Activated CD4-positive, alpha-beta T cell treated with anti-CD3 and anti-CD28 coated beads, Interleukin-10, Interleukin-2, amounts not matched to agents 100 ng/mL and 50 ng/mL, durations not matched to agents 16 hours and 8 hours (primary cell): ENCODE measurements around the gene DMBX1.

Experiments
- DNase-seq: peaks from one replicate; pipeline ENCODE4 v3.0.0-alpha.2; 2020

The DMBX1 gene

DNA sequence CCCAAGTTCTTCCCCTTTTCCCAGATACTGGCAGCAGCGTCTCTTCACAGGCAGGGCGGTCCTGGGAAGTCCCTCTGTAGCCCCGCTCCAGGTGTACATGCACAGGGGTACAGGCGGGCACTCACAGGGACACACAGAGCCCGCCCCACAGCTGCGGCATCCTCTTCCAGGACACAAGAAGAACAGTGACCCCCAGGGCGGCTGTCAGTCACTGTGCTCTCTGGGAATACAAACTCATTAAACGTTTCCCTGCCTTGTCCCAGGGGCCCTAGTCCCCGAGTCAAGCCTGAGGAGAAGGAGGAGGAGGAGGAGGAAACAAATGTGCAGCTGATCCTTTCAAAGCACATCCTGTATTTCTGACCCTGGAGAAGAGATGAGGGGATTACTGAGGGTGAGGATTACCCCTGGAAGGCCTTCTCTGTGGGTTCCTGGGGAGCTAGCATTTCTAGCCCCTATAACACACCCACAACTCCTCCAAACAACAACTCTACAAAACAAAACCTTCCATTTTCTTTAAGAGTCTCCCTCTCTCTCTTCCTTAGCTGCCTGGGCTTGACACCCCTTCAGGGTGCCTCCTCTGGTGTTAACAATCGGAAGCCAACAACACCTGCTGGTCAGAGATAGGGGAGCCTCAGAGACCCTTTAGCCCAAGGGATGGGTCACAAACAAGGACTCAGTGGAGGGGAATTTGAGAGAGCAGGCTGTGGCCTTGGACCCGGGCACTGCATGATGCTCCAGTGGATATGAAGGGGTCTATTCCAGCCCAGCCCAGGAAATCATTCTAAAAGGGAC is 28.4 kb upstream of the DMBX1 start:
- DNase-seq = no peak

DNA sequence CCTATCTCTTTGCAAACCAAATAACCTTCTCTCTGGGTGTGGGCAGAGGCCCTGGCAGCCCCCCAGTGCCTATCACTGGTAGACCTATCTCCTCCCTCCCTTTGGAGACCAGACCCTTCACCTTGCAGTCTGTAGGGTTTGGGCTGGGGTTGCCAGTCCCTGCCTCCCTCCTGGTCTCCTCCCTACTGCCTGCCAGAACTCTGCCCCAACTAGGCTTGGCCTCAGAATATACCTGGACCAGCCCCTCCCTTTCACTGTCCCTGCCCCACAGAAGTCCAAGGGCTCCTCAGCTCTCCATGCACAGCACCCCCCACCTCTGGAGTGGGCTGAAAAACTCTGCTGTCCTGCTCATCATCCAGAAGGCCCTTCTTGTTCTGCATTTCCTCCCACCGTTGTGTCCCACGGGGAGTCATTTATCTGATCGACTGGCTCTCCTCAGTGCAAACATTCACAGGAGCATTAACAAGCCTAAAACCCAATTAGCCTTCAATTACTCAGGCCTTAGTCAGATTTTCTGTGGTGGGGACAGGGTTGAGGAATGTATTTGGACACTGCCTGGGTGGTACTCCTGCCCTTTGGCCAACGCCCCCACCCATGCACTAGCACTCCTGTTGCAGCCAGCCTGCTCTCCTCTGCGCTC is 27.7 kb upstream of the DMBX1 start:
- DNase-seq = no peak

DNA sequence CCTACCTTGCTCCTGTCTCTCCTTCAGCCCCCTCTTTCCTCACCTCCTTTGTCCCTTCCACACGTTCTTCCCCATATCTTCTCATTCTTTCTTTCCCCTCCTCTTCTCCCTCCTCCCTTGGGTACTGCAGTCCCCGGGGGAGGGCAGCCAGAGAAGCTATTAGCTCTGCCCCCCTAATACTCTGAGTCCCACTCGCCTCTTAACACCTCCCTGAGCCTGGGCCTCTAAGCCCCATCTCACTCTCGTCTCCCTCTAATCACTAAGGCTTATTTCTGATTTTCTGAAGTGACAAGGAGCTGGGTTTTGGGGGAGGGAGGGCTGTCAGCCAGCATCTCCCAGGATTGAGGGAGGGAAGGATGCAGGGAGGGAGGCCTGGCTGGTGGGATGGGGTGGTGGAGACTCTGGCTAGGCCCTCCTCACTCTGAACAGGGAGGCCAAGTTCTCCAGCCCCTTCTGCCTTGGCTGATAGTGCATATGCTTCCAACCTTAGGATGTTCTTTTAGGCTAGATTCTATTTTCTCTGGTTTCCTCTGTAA is 25.6 kb upstream of the DMBX1 start:
- DNase-seq = no peak

DNA sequence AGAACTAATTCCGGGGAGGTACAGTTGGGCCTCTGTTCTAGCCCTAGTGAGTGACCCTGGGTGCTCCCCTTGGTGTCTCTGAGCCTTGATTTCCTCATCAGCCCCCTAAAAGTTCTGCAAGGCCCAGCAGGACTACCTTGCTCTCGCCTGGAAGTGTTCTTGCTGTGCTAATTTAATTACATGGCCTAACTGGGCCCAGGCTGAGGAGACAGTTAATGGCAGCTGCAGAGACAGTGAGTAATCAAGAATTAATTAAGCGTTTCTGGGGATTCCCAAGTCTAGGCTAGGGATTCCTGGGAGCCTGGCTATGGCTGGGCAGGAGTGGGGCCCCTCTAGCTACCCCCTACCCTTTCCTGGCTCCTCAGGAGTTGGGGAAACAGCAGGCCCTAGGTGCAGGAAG is 24.7 kb upstream of the DMBX1 start:
- DNase-seq = no peak

DNA sequence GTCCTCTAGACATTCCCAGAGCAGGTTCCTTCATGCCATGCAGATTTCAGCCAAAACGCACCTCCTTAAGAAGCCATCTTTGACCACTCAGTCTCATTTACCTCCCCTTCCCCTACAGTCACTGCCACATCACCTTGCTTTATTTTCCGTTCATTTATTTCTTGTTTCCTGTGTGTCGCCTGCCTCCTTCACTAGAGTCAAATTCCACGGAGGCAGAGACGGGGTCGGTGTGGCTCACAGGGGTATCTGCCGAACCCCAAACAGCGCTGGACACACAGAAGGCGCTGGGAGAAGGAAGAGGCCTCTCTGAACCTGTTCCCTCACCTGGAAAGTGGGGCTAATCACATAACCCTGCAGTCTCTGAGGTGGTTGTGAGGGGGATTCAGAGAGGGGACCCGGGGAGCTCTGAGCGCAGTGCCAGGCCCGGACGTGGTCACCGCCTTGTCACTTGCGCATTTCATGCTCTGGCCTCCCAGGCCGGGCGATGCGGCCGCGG is 23.6 kb upstream of the DMBX1 start:
- no peak for DNase-seq

DNA sequence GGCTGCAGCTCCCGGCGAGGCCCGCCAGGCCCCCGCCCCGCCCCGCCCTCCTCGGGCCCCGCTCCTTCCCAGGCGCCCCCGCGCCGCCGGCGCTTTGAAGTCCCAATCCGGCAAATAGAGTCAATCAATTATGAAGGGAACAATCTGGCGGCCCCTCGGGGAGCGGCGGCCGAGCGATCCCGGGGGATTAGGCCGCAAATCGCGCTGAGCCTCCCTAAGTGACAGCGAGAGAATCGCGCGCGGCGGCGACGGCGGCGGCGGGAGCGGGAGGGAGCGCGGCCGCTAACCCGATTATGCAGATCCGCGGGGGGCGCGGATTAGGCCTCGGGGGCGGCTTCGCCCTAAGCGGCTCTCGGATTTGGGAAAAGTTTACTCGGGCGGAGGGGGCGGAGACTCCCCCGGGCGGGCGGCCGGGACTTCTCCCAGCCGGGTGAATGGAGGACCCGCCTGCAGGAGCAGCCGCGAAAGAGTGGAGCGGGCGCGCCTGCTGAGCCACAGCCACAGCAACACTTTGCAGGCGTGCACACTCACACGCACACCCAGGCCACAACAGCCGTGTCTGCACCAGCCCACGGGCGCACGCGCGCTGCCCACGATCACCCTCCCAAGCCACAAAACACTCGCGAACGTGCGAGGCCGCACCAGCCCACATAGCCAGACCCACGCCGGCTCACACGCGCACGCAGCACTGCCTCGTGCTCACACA is 23.0 kb upstream of the DMBX1 start:
- DNase-seq = no peak

DNA sequence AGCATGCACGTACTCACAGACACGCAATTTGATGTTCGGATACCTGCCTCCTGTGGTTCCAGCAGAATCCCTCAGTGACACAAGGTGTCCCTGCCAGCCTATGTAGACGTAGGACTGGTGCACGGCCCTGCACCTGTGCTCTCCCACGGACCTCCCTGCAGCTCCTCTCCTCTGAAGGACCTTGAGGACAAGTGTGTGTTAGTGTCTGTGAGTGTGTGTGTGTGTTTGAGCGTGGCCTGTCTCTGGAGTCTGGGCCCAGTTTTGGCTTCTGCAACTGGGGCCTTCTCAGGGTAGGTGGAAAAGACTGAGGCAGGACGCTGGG is 22.5 kb upstream of the DMBX1 start:
- DNase-seq = no peak

DNA sequence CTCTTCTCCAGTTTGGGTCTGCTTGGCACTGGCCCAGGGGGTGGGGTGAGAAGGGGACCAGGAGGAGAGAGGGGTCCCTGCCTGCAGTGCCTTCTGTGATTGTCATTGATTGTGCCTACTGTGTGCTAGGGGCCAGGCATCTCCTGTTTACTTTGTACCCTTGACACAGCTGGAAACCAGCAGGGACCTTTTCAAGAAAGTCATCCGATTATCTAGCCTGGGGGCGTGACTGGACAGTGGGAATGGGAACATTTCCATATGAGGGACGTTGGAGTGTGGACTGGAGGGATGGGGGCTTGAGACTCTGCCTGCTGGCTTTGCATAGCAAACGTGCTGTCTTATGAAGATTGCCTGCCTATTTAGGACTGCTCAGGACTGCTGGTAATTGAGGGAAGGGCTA is 19.8 kb upstream of the DMBX1 start:
- DNase-seq = no peak

DNA sequence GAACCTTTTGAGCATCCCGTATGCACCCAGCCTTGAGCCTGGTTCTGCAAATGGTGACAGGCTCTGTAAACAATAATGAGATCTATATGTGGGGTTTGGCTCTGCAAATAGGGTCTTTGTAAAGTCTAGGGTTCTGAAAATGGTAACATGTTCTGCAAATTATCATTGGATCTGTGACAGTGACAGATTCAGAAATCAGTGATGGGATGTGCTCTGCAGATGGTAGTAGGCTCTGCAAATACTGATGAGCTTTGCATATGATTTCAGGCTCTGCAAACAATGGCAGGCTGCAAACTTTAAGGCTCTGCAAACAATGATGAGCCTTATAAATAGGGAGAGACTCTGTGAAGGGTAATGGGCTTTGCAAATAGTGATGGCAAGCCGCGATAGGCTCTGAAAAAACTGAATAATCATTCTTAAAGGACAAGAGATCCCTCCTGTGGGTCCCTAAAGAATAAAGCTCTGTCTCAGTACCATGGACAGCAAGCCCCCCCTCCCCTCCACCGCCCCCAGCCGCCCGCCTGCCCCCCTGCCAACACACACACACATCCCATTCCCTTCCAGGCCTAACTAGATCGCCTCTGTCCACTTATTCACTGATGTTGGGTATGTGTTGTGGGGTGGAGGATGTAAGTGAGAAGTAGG is 17.7 kb upstream of the DMBX1 start:
- no peak for DNase-seq

DNA sequence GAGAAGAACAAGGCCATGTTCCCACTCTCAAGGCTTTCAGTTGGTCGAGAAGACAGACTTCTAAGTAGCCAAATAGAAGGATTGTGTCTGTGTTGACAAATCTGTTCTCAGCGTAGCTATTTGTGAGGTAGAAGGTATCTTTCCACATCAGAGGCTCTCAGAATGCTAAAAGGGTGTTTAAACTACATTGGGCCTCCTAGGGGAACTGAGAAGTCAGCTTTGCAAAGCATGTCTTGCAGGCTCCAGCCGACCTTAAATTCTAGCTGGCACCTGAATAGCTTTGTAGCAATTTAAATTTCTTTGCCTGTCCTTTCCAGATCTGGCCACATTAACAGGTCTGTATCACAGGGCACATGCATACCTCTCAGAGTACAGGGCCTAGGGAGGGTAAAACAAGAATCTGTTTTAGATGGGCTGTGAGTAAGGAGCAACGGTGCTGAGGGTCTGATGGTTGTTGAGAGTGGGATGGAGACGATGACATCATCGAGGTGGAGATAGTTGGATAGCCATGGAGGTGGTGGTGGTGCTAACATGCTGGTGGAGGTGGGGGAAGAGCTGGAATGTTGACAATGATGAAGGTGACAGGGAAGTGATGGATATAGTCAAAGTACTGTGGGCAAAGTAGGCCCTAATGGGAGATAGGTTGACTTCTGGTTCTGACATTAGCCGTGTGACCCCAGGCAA is 17.0 kb upstream of the DMBX1 start:
- DNase-seq = no peak

DNA sequence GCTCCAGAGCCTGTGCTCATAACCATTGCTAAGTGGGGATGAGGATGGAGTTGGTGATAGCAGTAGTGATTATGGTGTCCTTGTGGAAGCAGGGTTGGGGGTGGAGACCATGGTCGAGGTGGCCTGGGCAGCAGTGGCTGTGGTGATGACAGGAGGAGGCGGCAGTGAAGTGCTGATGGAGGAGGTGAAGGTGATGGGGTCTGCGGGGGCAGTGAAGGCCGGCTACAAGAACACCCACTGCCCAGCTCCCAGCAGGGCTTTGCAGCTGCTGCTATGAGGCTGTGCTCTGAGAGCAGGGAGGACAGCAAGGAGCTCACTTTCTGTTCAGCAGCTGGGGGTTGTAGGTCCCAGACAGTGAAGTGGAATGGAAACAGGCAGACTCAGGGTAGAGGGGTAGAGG is 15.6 kb upstream of the DMBX1 start:
- DNase-seq = no peak

DNA sequence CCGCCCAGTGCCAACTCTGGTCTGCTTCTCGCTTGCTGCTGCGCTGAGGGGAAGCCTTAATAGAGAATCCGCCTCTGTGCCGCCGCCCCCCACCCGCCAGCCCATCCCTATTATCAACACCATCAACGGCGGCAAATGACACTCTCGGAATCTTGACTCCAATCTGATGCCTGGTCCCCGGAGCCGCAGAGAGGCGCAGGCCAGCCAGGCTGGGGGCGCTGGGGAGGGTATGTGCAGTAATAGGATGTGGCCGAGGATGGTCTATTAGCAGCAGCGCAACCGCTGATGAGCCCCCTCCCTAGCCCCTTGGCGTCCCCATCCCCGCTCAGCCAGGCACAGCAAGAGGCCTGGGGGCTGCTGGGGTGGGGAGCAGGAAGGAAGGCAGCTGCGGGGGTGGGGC is 15.1 kb upstream of the DMBX1 start:
- DNase-seq = no peak

DNA sequence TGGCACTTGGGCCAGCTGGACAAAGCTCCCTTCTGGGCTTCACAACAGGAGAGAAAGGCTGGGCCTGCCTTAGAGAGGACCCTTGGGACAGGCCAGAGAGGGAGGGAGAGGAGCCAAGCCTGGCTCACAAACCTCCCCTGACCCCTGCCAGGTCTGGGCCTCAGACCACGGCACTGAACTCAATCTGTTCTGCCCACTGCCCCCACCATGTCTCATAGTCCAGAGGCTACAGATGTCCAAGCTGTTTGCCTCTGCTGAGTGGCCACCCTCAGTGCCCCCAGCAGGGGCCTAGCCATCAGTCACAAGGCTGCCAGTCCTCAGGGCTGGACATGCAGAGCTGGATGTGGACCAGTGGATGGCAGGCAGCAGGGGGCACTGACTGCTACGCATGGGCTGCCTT is 13.0 kb upstream of the DMBX1 start:
- no peak for DNase-seq

DNA sequence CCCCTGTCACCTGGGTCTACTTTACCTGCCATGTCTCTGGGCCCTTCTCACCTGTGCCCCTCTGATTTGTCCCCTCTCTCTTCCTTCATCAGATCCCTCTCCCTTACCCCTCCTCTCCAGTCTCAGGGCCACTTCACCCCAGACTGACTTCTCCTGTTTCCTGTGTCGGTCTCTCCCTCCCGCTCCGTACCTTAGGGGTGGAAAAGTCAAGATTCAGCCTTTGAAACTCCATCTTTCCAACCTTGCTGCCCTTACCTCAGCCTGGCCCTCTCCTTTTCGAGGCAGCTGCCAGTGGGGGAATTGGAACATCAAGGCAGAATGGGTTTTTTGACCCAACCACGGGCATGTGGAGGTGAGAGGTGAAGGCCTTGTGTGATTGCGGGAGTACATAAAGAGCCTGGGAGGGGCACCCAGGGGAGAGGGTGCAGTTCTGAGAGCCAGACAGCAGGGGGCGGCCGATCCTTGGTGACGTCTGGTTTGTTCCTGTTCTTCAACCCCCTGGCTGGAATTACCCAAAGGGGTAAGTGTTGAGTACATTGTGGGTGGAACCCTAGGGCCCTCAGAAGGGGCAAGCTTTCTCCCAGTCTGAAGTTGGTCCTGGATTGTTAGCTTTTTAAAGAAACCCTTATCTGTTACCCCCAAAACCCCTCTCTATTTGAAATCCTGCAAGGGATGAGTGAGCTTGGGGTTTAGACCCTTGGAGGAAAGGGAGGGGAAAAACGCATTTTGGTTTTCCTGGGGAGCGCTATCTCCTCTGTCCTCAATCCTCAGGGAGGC is 12.3 kb upstream of the DMBX1 start:
- peak; percentile 85 for DNase-seq

DNA sequence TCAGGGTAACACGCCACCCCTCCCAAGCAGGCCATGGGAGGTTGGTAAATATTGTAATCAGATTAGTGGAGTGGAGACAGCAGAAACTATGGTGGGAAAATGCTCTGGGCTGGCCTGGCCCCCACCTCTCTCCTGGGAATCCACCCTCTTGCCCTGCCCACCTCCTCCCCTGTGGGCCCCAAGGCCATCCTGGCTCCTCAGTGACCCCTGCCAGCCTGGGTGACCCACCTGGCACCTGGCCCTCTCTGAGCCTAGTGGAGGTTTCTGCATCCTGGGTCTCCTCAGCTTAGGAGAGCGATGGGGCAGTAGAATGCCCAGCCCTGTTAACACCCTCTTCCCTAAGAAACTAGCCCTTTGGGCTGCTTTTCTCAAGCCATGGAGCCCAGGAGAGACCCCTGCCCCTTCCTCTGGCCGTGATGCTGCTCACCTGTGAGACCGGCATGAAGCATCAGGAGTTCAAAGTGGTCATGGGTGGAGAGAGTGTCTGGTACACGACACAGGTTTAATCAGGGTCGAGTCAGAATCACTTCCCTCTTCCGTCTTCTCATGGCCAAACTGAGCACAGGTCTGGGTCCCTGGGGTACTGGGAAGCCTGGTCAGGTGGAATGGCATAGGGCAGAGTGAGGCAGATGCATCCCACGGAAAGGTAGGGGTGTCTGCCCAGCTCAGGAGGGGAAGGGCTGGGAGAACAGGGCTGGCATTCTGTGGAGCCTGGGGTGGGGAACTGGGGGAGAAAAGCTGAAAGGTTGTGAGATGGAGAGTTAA is 10.7 kb upstream of the DMBX1 start:
- DNase-seq = no peak

DNA sequence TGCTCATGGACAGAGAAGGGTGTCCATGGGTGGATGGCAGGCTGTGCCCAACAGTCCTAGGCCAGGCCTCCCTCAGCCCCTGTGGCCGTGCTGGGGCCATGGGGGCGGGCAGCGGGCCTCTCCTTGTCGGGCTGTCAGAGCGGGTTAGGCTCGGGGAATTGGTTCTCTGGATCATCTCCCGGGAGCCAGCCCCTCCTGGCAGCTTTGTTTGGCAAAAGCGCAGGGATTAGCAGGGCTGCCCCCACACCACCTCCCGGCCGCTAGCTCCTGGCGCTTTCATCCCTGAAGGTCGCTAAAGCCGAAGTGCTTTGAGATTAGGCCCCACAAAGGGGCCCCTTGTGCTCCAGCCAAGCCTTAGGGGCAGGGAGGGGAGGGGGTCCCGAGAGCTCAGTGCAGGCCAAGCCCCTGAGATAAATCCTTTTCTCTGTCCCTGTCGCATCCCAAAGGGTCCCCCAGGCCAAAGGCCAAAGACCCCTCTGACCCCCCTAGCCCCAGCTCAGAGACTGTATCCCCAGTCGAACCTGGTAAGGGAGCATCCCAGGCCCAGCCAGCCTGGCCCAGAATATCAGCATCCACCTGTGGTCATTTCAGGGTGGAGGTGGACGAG is 9.8 kb upstream of the DMBX1 start:
- no peak for DNase-seq

DNA sequence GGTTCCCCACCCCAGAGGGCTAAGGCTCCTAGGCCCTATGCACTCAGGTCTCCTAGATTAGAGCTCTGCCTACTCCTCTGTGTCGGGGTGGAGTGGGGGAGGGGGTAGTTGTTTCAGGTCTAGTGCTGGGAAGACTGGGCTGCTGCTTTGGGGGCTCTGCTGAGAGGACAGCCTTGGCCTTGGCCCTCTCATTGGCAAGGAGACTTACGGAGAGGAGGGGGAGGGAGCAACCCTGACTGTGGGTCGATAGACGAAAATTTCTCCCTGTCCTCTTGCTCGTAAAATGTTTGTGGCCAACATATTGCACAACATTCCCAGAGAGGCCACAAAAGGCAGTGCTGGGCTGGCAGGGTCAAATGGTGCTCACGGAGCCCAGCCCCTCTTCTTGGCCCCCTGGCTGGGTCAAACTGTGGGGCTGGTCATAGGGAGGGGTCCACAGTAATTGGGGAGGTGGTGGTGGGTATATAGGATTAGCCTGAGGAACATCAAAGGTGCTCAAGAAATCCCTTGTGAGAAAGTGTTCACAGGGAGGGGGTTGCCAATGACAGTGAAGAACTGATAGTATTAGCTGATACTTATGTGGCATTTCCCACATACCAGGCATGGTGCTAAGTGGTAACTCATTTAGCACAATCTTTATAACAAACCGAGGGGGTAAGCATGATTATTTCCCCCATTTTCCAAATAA is 8.5 kb upstream of the DMBX1 start:
- no peak for DNase-seq

DNA sequence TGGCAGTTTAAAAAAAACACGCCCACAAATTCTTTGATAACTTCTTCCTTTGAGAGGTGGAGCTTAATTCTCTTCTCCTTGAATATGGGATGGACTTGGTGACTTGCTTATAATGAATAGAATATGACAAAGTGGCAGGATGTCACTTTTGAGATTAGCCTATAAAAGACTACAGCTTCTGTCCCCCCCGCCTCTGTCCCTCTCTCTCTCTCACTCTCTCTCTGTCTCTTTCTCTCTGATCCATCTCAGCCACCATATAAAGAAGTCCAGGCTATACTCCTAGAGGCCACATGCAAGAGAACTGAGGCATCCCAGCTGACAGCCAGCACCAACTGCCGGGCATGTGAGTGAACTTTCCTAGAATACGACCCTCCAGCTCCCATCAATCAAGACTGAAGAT is 7.7 kb upstream of the DMBX1 start:
- DNase-seq = no peak

DNA sequence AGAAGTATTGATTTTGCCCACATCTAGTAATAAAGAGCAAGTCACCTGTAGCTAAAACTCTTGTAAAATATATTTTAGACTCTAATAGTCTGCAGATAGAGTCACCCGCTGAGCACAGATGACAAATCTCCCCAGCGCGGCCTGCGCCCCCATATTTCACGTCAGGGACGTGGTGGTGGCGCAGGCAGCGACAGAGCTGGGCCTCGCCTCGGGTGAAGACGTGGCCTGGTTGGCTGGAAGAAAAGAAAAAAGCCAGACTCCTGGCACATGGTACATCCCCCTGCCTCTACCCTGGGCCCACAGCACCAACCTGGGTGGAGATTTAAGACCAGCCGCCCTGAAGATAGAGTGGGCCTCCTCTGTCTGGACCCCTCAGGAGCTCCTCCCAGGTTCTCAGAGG is 6.0 kb upstream of the DMBX1 start:
- DNase-seq = no peak
